ENCODE results near the gene ATP2B2.

The ATP2B2 gene

GRCh38 chr3:10289787-10290355, 215.5 kb downstream of the ATP2B2 start:
- no peak for DNase-seq

DNA sequence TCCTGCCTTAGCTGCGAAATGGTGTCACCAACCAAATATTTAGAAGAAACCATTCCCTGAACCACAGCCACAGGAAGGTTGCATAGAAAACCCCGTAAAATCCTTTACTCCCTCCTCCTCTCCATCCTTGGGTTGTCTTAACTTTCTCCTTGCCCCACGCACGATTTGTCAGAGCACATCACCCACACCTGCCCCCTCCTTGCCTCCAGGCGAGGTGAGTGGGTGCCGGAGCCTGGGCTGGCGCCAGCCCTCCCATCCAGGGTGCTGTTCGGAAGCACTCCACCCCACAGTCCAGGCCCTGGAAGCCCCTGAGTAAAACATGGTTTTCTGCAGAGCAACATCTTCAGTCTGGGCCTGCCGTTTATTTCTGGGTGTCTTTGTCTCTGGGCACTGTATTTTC, 216.3 kb downstream of the ATP2B2 start:
- DNase-seq, result no peak

DNA sequence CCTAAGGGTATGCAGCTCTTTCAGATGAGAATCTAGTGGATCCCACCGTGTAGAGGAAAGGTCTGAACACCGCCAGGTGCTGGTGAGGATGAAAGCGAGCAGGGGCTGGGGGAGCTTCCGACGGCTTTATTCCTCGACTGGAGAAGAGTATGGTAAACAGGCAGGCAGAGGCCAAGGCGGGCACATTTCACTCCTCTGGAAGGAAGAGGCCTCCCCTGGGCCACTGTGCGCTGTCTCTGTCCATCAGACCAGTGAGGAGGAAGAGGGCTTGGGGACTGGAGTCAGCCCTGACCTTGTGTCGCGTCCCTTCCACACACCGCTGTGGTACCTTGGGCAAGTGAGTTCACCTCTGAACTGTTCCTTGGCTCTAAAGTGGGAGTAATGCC, 216.8 kb downstream of the ATP2B2 start:
- DNase-seq, result no peak

- DNase-seq, result no peak
Measured at GRCh38 chr3:10287936-10288574, 217.3 kb downstream of the ATP2B2 start.

- DNase-seq, result peak; percentile 15
Measured at GRCh38 chr3:10286596-10287295, 218.6 kb downstream of the ATP2B2 start.

- DNase-seq, result no peak
Measured at GRCh38 chr3:10286133-10286524, 219.3 kb downstream of the ATP2B2 start.

GRCh38 chr3:10285272-10286132, 219.9 kb downstream of the ATP2B2 start:
- no peak for DNase-seq

- no peak for DNase-seq
Measured at GRCh38 chr3:10284496-10284895, 220.9 kb downstream of the ATP2B2 start.

GRCh38 chr3:10283638-10284037, 221.7 kb downstream of the ATP2B2 start:
- DNase-seq, result peak; percentile 63

GRCh38 chr3:10281951-10282350, 223.4 kb downstream of the ATP2B2 start:
- no peak for DNase-seq

- DNase-seq, result no peak
Measured at GRCh38 chr3:10280571-10280970, 224.8 kb downstream of the ATP2B2 start.

GRCh38 chr3:10280177-10280529, 225.2 kb downstream of the ATP2B2 start:
- no peak for DNase-seq

DNA sequence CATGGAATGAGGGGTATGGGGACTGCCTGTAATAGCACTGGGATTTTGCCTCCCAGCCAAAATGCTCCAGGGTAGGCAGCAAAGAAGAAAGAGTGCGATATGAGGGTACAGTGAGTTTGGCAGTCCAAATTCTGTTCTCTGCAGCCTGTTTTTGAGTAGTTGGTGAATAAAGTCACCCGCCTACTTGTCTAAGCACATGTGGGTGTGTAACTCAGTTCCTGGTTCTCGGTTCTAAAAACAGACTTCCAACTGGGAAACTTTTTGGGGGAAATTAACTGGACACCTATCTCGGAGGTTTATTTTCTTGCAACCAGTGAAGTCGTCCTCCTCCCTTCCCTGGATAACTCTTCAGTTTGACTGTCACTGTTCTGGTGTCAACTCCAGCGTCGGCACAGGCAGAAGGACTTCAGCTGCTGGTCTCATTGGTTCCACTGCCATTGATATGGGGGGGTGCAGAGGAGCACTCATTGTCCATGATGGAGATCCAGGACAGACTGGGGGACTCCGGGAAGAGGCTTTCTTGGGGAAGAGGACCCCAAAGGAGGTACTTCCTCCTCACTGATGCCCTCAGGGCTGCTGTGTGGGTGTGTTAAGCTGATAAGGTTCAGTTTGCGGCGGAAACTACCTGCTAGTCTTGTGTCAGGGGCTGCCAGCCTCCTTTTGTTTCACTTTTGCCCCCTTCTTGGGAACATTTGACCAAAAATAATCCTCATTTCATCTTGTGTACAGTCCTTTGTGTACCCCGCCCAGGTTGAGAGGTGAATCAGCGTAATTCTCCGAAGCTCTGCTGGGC, 225.8 kb downstream of the ATP2B2 start:
- no peak for DNase-seq

- DNase-seq, result no peak
Measured at GRCh38 chr3:10278501-10278900, 226.9 kb downstream of the ATP2B2 start.

DNA sequence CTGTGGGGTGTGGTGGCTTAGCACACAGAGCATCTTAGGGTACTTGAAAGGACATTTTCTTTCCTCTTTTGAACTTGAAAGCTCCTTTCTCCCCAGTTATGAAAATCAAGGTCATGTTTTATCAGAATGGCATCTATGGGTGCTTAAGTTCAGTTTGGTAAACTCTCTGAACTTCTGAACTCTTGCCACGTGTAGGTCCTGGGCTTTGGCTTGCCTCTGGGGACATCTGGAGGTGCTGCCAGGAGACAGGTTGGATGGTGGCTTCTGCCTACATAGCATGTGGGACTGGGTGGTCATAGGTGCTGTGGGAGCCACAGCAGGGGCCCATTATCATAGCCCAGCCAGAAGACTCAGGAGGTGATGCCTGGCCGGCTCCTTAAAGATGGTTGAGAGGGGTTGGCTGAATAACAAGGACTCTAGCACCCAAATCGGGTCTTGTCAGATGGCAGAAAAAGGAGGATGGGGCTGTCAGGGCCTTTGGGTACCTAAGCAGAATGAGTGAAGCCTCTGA, 228.2 kb downstream of the ATP2B2 start:
- DNase-seq, result no peak

DNA sequence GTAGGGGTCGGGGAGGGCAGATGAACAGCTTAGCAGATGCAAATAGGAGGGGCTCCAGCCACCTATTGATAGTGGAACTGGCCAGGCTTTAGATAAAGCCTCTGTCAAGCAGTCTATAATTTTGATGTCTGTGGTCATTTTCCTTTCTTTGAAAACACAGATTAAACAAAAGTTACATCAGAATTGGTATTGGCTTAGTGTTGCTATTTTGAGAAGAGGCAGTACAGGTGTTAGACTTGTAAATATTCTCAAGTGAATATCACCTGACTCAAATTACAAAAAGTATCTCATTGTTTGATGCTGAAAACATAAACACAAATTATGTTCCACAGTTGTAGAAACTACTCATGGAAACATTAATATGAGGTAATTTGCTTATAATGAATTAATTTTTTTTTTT, 230.8 kb downstream of the ATP2B2 start:
- no peak for DNase-seq
